ENCODE measurements around the gene CFHR2.

The CFHR2 gene

DNA sequence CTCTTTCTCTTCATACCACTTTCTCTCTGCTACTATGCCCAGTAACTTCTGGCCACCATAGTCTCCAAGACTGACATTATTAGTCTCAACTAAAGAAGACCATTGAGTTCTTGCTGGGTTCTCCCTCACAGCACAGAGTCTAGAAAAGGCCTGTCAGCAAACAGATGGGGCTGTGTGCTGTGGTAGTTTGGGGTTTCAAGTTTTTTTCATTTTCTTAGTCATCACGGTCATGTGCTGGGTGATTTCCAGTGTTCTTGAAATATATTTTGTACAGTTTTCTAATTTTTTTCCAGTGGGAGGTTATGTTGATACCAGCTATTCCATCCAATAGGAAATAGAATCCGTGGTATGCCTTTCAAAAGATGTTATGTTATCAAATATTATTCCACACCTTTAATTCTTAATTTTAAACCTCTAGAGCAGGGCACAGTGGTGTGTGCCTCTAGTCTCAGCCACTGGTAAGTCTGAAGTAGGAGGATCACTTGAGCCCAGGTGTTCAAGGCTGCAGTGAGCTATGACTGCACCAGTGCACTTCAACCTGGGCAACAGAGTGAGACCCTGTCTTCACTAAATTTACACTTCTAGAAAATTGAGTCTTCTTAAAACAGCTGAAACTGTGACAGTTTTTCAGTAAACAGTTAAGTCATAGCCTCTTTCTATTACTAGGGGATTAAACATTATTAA, 8.3 kb downstream of the CFHR2 start:
- no peak for TF ChIP-seq CTCF (IDR thresholded peaks at IDR 0.05)
- no peak for DNase-seq (ENCODE audit: low spot score)
- Histone ChIP-seq H3K27ac (no peak overlapping the region), H3K4me3 (no peak overlapping the region)

GRCh38 chr1:196954778-196955177, 11.2 kb downstream of the CFHR2 start:
- TF ChIP-seq CTCF (IDR thresholded peaks at IDR 0.05) = no peak

GRCh38 chr1:196955926-196956325, 12.4 kb downstream of the CFHR2 start:
- H3K27ac ChIP-seq = no peak overlapping the region
- no peak overlapping the region for H3K4me3 ChIP-seq
- no peak for TF ChIP-seq CTCF (IDR thresholded peaks at IDR 0.05)
- no peak for DNase-seq (ENCODE audit: low spot score)

More at GRCh38 chr1:196954778-196955177, 11.2 kb downstream of the CFHR2 start:
- Histone ChIP-seq H3K27ac (no peak overlapping the region), H3K4me3 (no peak overlapping the region)
- DNase-seq (ENCODE audit: low spot score) = no peak

DNA sequence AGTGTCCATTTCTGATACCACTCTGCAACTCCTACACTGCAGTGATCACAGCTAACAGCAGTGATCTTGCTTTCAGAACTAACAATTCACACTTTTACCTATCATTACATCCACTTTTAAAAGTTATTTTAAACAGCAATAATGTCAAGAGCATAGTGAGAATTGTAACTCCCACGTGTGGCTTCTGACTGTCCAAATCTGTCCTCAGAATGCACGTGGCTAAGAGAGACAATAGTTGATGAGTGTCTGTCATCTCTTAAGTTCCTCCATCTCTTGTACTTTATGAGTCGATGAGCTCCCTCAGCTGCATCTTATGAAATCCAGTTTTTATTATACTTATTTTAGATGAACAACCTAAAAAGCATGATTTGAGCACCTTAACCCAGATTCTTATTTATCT, 17.3 kb downstream of the CFHR2 start:
- Histone ChIP-seq H3K27ac (no peak overlapping the region), H3K4me3 (no peak overlapping the region)
- no peak for DNase-seq (ENCODE audit: low spot score)
- TF ChIP-seq CTCF (IDR thresholded peaks at IDR 0.05) = no peak

GRCh38 chr1:196970182-196970581, 26.6 kb downstream of the CFHR2 start:
- no peak for TF ChIP-seq CTCF (IDR thresholded peaks at IDR 0.05)
- H3K27ac ChIP-seq = no peak overlapping the region

GRCh38 chr1:196976278-196976677, 32.7 kb downstream of the CFHR2 start:
- TF ChIP-seq CTCF (IDR thresholded peaks at IDR 0.05) = no peak
- Histone ChIP-seq H3K4me3 (no peak overlapping the region), H3K27ac (no peak overlapping the region)
- DNase-seq (ENCODE audit: low spot score) = no peak

More at GRCh38 chr1:196970182-196970581, 26.6 kb downstream of the CFHR2 start:
- no peak overlapping the region for H3K4me3 ChIP-seq
- no peak for DNase-seq (ENCODE audit: low spot score)

- no peak for DNase-seq (ENCODE audit: low spot score)
- no peak within 1 kb of the TSS for H3K4me3 ChIP-seq
- no peak within 1 kb of the TSS for H3K27ac ChIP-seq
- no peak for TF ChIP-seq CTCF (IDR thresholded peaks at IDR 0.05)
Observed at GRCh38 chr1:196977278-196977677, 33.7 kb downstream of the CFHR2 start, which contains the start of gene CFHR5. TSS of gene CFHR5 (plus strand) at chr1:196977556. CDS start at chr1:196977665, 109 bp downstream.

Data from coronary artery (tissue), 2 donors.